ENCODE data around the gene HMCN2.

HMCN2 gene

GRCh38 chr9:130391866-130392265 is 126.3 kb downstream of the HMCN2 start:
- Histone ChIP-seq H3K36me3 (no peaks in the 10 kb centered on the region), H3K4me3 (ENCODE audit: low read depth, low read length) (no peak overlapping the region), H3K27me3 (no peaks in the 10 kb centered on the region), H3K9me3 (no peaks in the 10 kb centered on the region), H3K4me1 (no peaks in the 10 kb centered on the region)
- DNase-seq: no peak
- TF ChIP-seq CTCF (IDR thresholded peaks at IDR 0.05; ENCODE audit: low read depth, low read length): no peak

- Histone ChIP-seq H3K4me3 (ENCODE audit: low read depth, low read length) (no peak overlapping the region), H3K9me3 (no peaks in the 10 kb centered on the region)
- no peak for TF ChIP-seq CTCF (IDR thresholded peaks at IDR 0.05; ENCODE audit: low read depth, low read length)
Measured at GRCh38 chr9:130393681-130394071, 128.1 kb downstream of the HMCN2 start.

GRCh38 chr9:130394320-130394719 is 128.8 kb downstream of the HMCN2 start:
- TF ChIP-seq CTCF (IDR thresholded peaks at IDR 0.05; ENCODE audit: low read depth, low read length): no peak
- no peak for DNase-seq
- H3K4me3 ChIP-seq (ENCODE audit: low read depth, low read length): no peak overlapping the region
- no peaks in the 10 kb centered on the region; the same call in 1 of the 2 replicates for H3K4me1 ChIP-seq
- no peaks in the 10 kb centered on the region for H3K36me3 ChIP-seq
- H3K27me3 ChIP-seq: no peaks in the 10 kb centered on the region
- no peaks in the 10 kb centered on the region for H3K9me3 ChIP-seq

More at GRCh38 chr9:130393681-130394071, 128.1 kb downstream of the HMCN2 start:
- H3K36me3 ChIP-seq: no peaks in the 10 kb centered on the region
- H3K4me1 ChIP-seq: no peaks in the 10 kb centered on the region
- DNase-seq: no peak
- H3K27me3 ChIP-seq: no peaks in the 10 kb centered on the region

GRCh38 chr9:130394814-130395470 is 129.4 kb downstream of the HMCN2 start:
- H3K4me3 ChIP-seq (ENCODE audit: low read depth, low read length): no peak overlapping the region
- no peaks in the 10 kb centered on the region for H3K36me3 ChIP-seq
- H3K9me3 ChIP-seq: no peaks in the 10 kb centered on the region
- H3K27me3 ChIP-seq: no peaks in the 10 kb centered on the region
- no peak for DNase-seq
- TF ChIP-seq CTCF (IDR thresholded peaks at IDR 0.05; ENCODE audit: low read depth, low read length): no peak
- H3K4me1 ChIP-seq: peaks cover 3% of the 10 kb centered on the region

GRCh38 chr9:130395810-130396435 is 130.4 kb downstream of the HMCN2 start:
- H3K27me3 ChIP-seq: no peaks in the 10 kb centered on the region
- H3K4me3 ChIP-seq (ENCODE audit: low read depth, low read length): no peak overlapping the region
- DNase-seq: no peak
- no peaks in the 10 kb centered on the region for H3K9me3 ChIP-seq
- peaks cover 4% of the 10 kb centered on the region for H3K4me1 ChIP-seq
- H3K36me3 ChIP-seq: no peaks in the 10 kb centered on the region
- no peak for TF ChIP-seq CTCF (IDR thresholded peaks at IDR 0.05; ENCODE audit: low read depth, low read length)

- TF ChIP-seq CTCF (IDR thresholded peaks at IDR 0.05; ENCODE audit: low read depth, low read length): no peak
- no peaks in the 10 kb centered on the region for H3K9me3 ChIP-seq
- peak; percentile 56 for DNase-seq
Measured at GRCh38 chr9:130396581-130396980, 131.0 kb downstream of the HMCN2 start.

More at GRCh38 chr9:130396581-130396980, 131.0 kb downstream of the HMCN2 start:
- H3K4me1 ChIP-seq: peaks cover 4% of the 10 kb centered on the region
- no peaks in the 10 kb centered on the region for H3K36me3 ChIP-seq
- H3K27me3 ChIP-seq: no peaks in the 10 kb centered on the region
- no peak overlapping the region for H3K4me3 ChIP-seq (ENCODE audit: low read depth, low read length)

Measured in BE2C (cell line).